Stomach (tissue), 9 donors: Measurements from ENCODE around the gene NUP133. TPM values are rescaled to one million over a fixed set of nuclear protein-coding genes. Genes with fewer than 3 reads are reported as not detected.
A peak's percentile ranks its signal among the peaks of the same experiment; 100 is the strongest.

Experiments used
- DNase-seq, 2 donors: peaks; one replicate each; pipeline versions ENCODE4 v3.0.0 to v3.0.0-alpha.2; 2013 to 2019
- H3K27ac ChIP-seq, 5 donors: fragments of 200-600 bp in 4 of 5; sonication (generic) in 4 of 5; one replicate each; pipeline ENCODE4 v1.5.1; 2013 to 2019; ENCODE audit warnings: mild to moderate bottlenecking in 1 of 5, moderate library complexity in 1 of 5
- H3K27me3 ChIP-seq, 3 donors: fragments of 200-600 bp; sonication (generic); one replicate each; pipeline ENCODE4 v1.5.1; 2017 to 2019; ENCODE audit warnings: mixed run types in 1 of 3
- H3K36me3 ChIP-seq, 4 donors: fragments of 200-600 bp; sonication (generic); 1 replicate in 3 of 4; 2 replicates in 1 of 4; pipeline ENCODE4 v1.5.1; 2016 to 2019
- H3K4me1 ChIP-seq, 4 donors: fragments of 200-600 bp; sonication (generic); one replicate each; pipeline ENCODE4 v1.5.1; 2016 to 2019
- H3K4me3 ChIP-seq, 4 donors: fragments of 200-600 bp; sonication (generic) in 3 of 4; one replicate each; pipeline ENCODE4 v1.5.1; 2016 to 2019; ENCODE audit warnings: mild to moderate bottlenecking in 1 of 4
- H3K9me3 ChIP-seq, 4 donors: fragments of 200-600 bp; sonication (generic); one replicate each; pipeline ENCODE4 v1.5.1; 2016 to 2019
- EP300 ChIP-seq: sonication (generic); formaldehyde crosslinking; IDR thresholded peaks from one replicate; pipeline ENCODE4 v1.6.1; 2017; ENCODE audit warnings: antibody characterized with exemption
- POLR2A ChIP-seq, 4 donors: fragments of 450-650 bp; IDR thresholded peaks; one replicate each; pipeline ENCODE4 v1.6.1; 2016; ENCODE audit warnings: antibody characterized with exemption in 4 of 4, control low read depth in 2 of 4, mild to moderate bottlenecking in 1 of 4, moderate library complexity in 1 of 4
- POLR2AphosphoS5 ChIP-seq, 3 donors: sonication (generic); formaldehyde crosslinking; IDR thresholded peaks; one replicate each; pipeline ENCODE4 v1.6.1; 2016; ENCODE audit warnings: antibody characterized with exemption in 3 of 3
- WGBS, 5 donors: extraction: QIAGEN DNeasy Blood & Tissue Kit in 3 of 5; methylation state at CpG; one replicate each; pipeline versions ENCODE4 v1.1.5 to v1.1.7; 2013 to 2018; 5-methylcytosine and 5-hydroxymethylcytosine counted together
- intact Hi-C: fragments of 100-400 bp; cut with DNase I; formaldehyde crosslinking; loops from one replicate; pipeline ENCODE4 v1.15.1; 2023; ENCODE audit warnings: low total_unique reads
- polyA plus RNA-seq, 3 donors: library from polyadenylated mRNA; stranded (reverse); fragments of 200-250 nt; gene quantifications; one replicate each; pipeline ENCODE4 v1.2.3, GENCODE V29; 2013
- total RNA-seq, 5 donors: library from RNA; depleted of rRNA; stranded (reverse); fragments of >200 nt; gene quantifications; one replicate each; pipeline versions ENCODE4 v1.1.0 to v1.2.3, GENCODE V29; 2014 to 2016
- TF ChIP-seq, protein P1 (sequence below), 7 experiments: fragments of 450-650 bp in 4 of 7; fragments of 200-600 bp in 3 of 7; sonication (generic) in 3 of 7; IDR thresholded peaks; one replicate each; pipeline ENCODE4 v1.5.1; 2016 to 2019; ENCODE audit warnings: antibody characterized with exemption in 7 of 7, control low read depth in 2 of 7, mild to moderate bottlenecking in 1 of 7
- donor health status: healthy with polysubstance abuse.
- donor health status: Bipolar disorder and iron deficiency.
- donor health status: healthy.

The NUP133 gene
- total and polyA plus RNA-seq, 8 donors = 5.5 to 74.7 (median 17.0) TPM

GRCh38 chr1:229456016-229456415 is 52.1 kb downstream of the NUP133 start:
- Histone ChIP-seq H3K9me3 (no peaks in the 10 kb centered on the region), H3K4me3 (no peak overlapping the region), H3K27me3 (no peaks in the 10 kb centered on the region), H3K36me3 (peaks cover 34 to 93% (median 88%) of the 10 kb centered on the region in 4 donors), H3K27ac (no peak overlapping the region), H3K4me1 (no peaks in the 10 kb centered on the region)
- intact Hi-C loops = no loop called here
- 63 to 74% (median 65%) methylated on average over 3 of the region's 3 CpGs for WGBS, 5 donors
- TF ChIP-seq EP300 (no peak), POLR2AphosphoS5 (IDR thresholded peaks at IDR 0.05) (no peak), POLR2A (IDR thresholded peaks at IDR 0.05) (no peak)
- TF ChIP-seq, protein P1, sequence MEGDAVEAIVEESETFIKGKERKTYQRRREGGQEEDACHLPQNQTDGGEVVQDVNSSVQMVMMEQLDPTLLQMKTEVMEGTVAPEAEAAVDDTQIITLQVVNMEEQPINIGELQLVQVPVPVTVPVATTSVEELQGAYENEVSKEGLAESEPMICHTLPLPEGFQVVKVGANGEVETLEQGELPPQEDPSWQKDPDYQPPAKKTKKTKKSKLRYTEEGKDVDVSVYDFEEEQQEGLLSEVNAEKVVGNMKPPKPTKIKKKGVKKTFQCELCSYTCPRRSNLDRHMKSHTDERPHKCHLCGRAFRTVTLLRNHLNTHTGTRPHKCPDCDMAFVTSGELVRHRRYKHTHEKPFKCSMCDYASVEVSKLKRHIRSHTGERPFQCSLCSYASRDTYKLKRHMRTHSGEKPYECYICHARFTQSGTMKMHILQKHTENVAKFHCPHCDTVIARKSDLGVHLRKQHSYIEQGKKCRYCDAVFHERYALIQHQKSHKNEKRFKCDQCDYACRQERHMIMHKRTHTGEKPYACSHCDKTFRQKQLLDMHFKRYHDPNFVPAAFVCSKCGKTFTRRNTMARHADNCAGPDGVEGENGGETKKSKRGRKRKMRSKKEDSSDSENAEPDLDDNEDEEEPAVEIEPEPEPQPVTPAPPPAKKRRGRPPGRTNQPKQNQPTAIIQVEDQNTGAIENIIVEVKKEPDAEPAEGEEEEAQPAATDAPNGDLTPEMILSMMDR (IDR thresholded peaks at IDR 0.05) = no peak
- no peak for DNase-seq

- no peaks in the 10 kb centered on the region for H3K9me3 ChIP-seq
- intact Hi-C loops = no loop called here
- peak in 1 of 2 donors; percentile 7 for DNase-seq
- TF ChIP-seq EP300 (no peak), POLR2AphosphoS5 (IDR thresholded peaks at IDR 0.05) (no peak), POLR2A (IDR thresholded peaks at IDR 0.05) (no peak)
- TF ChIP-seq, protein P1 (IDR thresholded peaks at IDR 0.05) = no peak
- no peaks in the 10 kb centered on the region for H3K27me3 ChIP-seq
- no peak overlapping the region for H3K4me3 ChIP-seq
- no peak overlapping the region for H3K27ac ChIP-seq
- H3K36me3 ChIP-seq = peaks cover 22 to 92% (median 86%) of the 10 kb centered on the region in 4 donors
- no peaks in the 10 kb centered on the region for H3K4me1 ChIP-seq
- 82 to 96% (median 92%) methylated on average over 4 of the region's 4 CpGs for WGBS, 5 donors
These were observed 54.1 kb downstream of the NUP133 start for GRCh38 chr1:229454056-229454455.

- Histone ChIP-seq H3K36me3 (peaks cover 16 to 92% (median 86%) of the 10 kb centered on the region in 4 donors), H3K27me3 (no peaks in the 10 kb centered on the region), H3K4me1 (no peaks in the 10 kb centered on the region), H3K27ac (no peak overlapping the region), H3K4me3 (no peak overlapping the region), H3K9me3 (no peaks in the 10 kb centered on the region)
- peak in 1 of 2 donors; percentile 54 for DNase-seq
- TF ChIP-seq, protein P1 (IDR thresholded peaks at IDR 0.05) = peak in 3 of 7 experiments; percentile 9 to 50 (median 29)
- TF ChIP-seq EP300 = no peak
- 74 to 79% (median 76%) methylated on average over 5 of the region's 5 CpGs for WGBS, 5 donors
- intact Hi-C loops = no loop called here
These were observed 55.0 kb downstream of the NUP133 start for GRCh38 chr1:229452956-229453801.

GRCh38 chr1:229448845-229449244 is 59.3 kb downstream of the NUP133 start:
- DNase-seq = no peak
- H3K27me3 ChIP-seq = no peaks in the 10 kb centered on the region
- 72 to 85% (median 78%) methylated on average over 2 of the region's 2 CpGs for WGBS, 5 donors
- no peak overlapping the region for H3K4me3 ChIP-seq
- no peak overlapping the region for H3K27ac ChIP-seq
- intact Hi-C loops = no loop called here
- TF ChIP-seq EP300 = no peak
- no peak for TF ChIP-seq POLR2AphosphoS5 (IDR thresholded peaks at IDR 0.05)
- TF ChIP-seq, protein P1 (IDR thresholded peaks at IDR 0.05) = no peak
- no peak for TF ChIP-seq POLR2A (IDR thresholded peaks at IDR 0.05)
- no peaks in the 10 kb centered on the region for H3K9me3 ChIP-seq
- H3K4me1 ChIP-seq = no peaks in the 10 kb centered on the region
- H3K36me3 ChIP-seq = peaks cover 25 to 91% (median 87%) of the 10 kb centered on the region in 4 donors
